ENCODE results near the gene BMP10.

The BMP10 gene

DNA sequence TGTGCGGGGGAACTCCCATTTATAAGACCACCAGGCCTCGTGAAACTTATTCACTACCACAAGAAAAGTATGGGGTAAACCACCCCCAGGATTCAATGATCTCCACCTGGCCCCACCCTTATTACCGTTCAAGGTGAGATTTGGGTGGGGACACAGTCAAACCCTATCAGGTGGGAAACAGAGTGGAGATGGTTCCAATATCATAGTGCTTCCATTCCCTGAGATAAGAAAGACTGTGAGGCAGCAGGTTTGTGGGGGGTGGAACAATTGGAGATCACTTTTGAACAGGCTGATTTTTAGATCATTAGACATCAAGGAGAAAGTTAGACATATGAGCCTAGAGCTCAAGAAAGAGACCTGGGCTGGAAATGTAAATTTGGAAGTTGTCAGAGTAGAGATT lies 42.2 kb upstream of the BMP10 start:
- POLR2A ChIA-PET = no interaction called here
- Histone ChIP-seq H3K27ac (ENCODE audit: insufficient read depth in 1 of 2, low read depth in 1 of 2, low read length in 2 of 2, poor library complexity in 1 of 2, severe bottlenecking in 2 of 2) (no peak overlapping the region), H3K36me3 (ENCODE audit: control insufficient read depth in 4 of 4, insufficient read depth in 4 of 4, low read length in 3 of 4) (no peaks in the 10 kb centered on the region), H3K4me1 (ENCODE audit: control extremely low read depth in 1 of 4, control insufficient read depth in 4 of 4, insufficient read depth in 4 of 4, low read length in 3 of 4) (peaks cover 9 to 73% (median 54%) of the 10 kb centered on the region in 4 experiments), H3K4me3 (ENCODE audit: control insufficient read depth in 1 of 7, extremely low read depth in 1 of 7, insufficient read depth in 4 of 7, low read depth in 2 of 7, low read length in 6 of 7) (no peak overlapping the region), H3K27me3 (replicated peaks in 2 of 5; ENCODE audit: control insufficient read depth in 4 of 5, insufficient read depth in 5 of 5, low read length in 4 of 5) (no peaks in the 10 kb centered on the region), H3K9me3 (ENCODE audit: control extremely low read depth in 1 of 5, control insufficient read depth in 4 of 5, insufficient read depth in 2 of 5, low read depth in 1 of 5, low read length in 4 of 5) (no peaks in the 10 kb centered on the region)
- no CpG with 5 or more reads among the region's 3 CpGs for WGBS (ENCODE audit: insufficient coverage)
- DNase-seq = peak in 1 of 3 donors; percentile 16
- CTCF ChIA-PET = interaction anchor here (0.8 to 2.9 kb wide), 9 partner anchors 12 to 441 kb away, joined by 3 to 13 read pairs (median 4); no protein-coding TSS in a partner anchor

DNA sequence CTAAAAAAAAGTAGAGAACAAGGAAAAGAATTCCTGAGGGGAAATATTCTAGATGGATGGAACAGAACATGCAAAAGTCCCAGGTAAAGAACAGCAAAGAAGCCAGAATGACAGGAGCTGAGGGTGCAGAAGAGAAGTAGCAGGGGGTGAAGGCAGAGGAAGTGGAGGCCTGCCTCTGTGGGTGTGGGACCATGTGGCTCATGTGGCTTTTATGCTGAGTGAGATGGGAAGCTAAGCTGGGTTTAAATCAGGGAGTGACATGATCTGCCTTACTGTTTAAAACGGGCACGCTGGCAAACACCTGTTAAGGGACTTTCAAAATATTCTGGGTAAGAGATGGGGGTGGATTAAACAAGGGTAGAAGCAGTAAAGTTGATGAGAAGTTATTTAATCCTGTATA lies 41.5 kb upstream of the BMP10 start:
- no peak overlapping the region for H3K27ac ChIP-seq (ENCODE audit: insufficient read depth in 1 of 2, low read depth in 1 of 2, low read length in 2 of 2, poor library complexity in 1 of 2, severe bottlenecking in 2 of 2)
- peaks cover 11 to 79% (median 60%) of the 10 kb centered on the region in 4 experiments for H3K4me1 ChIP-seq (ENCODE audit: control extremely low read depth in 1 of 4, control insufficient read depth in 4 of 4, insufficient read depth in 4 of 4, low read length in 3 of 4)
- no peak overlapping the region for H3K4me3 ChIP-seq (ENCODE audit: control insufficient read depth in 1 of 7, extremely low read depth in 1 of 7, insufficient read depth in 4 of 7, low read depth in 2 of 7, low read length in 6 of 7)
- ChIA-PET CTCF (interaction anchor here (0.7 to 2.7 kb wide), 10 partner anchors 10 to 204 kb away, joined by 3 to 13 read pairs (median 4); no protein-coding TSS in a partner anchor), POLR2A (no interaction called here)
- no peaks in the 10 kb centered on the region for H3K36me3 ChIP-seq (ENCODE audit: control insufficient read depth in 4 of 4, insufficient read depth in 4 of 4, low read length in 3 of 4)
- WGBS (ENCODE audit: insufficient coverage) = 0% methylated on average over 2 of the region's 2 CpGs
- H3K9me3 ChIP-seq (ENCODE audit: control extremely low read depth in 1 of 5, control insufficient read depth in 4 of 5, insufficient read depth in 2 of 5, low read depth in 1 of 5, low read length in 4 of 5) = no peaks in the 10 kb centered on the region
- DNase-seq = peak in 2 of 3 donors; percentile 83 to 87
- H3K27me3 ChIP-seq (replicated peaks in 2 of 5; ENCODE audit: control insufficient read depth in 4 of 5, insufficient read depth in 5 of 5, low read length in 4 of 5) = no peaks in the 10 kb centered on the region

DNA sequence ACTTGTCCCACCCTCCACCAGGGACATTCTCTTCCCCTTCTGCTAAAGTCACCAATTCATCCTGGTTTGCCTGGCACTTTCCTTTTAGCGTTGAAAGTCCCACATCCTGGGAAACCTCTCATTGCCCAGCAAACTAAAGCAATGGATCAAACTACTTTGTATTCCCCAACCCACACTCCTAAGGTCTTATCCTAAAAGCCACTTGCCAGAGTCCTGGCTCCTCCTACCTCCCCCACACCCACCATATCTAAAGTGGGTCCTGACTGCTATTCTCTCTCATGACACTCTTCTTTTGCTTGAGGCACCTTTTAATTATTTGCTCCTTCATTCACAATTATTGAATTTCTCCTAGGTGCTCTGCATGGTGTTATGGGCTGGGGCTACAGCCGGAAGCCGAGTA lies 40.9 kb upstream of the BMP10 start:
- H3K4me3 ChIP-seq (ENCODE audit: control insufficient read depth in 1 of 7, extremely low read depth in 1 of 7, insufficient read depth in 4 of 7, low read depth in 2 of 7, low read length in 6 of 7) = peak overlapping the region in 1 of 7 experiments; percentile 1
- WGBS (ENCODE audit: insufficient coverage) = 100% methylated on average over 3 of the region's 3 CpGs
- H3K27ac ChIP-seq (ENCODE audit: insufficient read depth in 1 of 2, low read depth in 1 of 2, low read length in 2 of 2, poor library complexity in 1 of 2, severe bottlenecking in 2 of 2) = no peak overlapping the region
- ChIA-PET CTCF (interaction anchor here (0.6 to 2.7 kb wide), 14 partner anchors 10 to 203 kb away, joined by 3 to 13 read pairs (median 4); no protein-coding TSS in a partner anchor), POLR2A (interaction anchor here (0.6 kb wide), 1 partner anchor 162 kb away, joined by 4 read pairs; no protein-coding TSS in a partner anchor)
- no peaks in the 10 kb centered on the region for H3K36me3 ChIP-seq (ENCODE audit: control insufficient read depth in 4 of 4, insufficient read depth in 4 of 4, low read length in 3 of 4)
- peak in 1 of 3 donors; percentile 7 for DNase-seq
- peaks cover 11 to 84% (median 65%) of the 10 kb centered on the region in 4 experiments for H3K4me1 ChIP-seq (ENCODE audit: control extremely low read depth in 1 of 4, control insufficient read depth in 4 of 4, insufficient read depth in 4 of 4, low read length in 3 of 4)
- no peaks in the 10 kb centered on the region for H3K27me3 ChIP-seq (replicated peaks in 2 of 5; ENCODE audit: control insufficient read depth in 4 of 5, insufficient read depth in 5 of 5, low read length in 4 of 5)
- H3K9me3 ChIP-seq (ENCODE audit: control extremely low read depth in 1 of 5, control insufficient read depth in 4 of 5, insufficient read depth in 2 of 5, low read depth in 1 of 5, low read length in 4 of 5) = no peaks in the 10 kb centered on the region

DNA sequence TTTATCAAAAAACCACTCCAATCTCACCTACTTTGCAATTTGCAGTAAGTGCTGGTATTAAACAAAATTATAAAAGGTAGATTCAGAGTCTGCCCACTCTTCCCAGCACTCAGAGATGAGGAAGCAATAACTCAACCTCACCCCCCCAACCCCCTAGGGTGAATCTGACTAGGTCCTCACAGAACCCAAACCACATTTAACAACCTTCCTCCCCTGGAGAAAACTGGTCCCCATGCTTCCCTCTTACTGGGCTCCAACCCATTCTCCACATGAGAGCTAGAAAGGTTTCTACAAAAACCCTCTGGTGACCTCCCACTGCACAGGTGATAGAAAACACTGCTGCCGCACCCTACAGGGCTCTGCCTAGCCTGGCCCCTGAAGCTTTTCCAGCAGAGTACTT lies 40.5 kb upstream of the BMP10 start:
- H3K9me3 ChIP-seq (ENCODE audit: control extremely low read depth in 1 of 5, control insufficient read depth in 4 of 5, insufficient read depth in 2 of 5, low read depth in 1 of 5, low read length in 4 of 5) = no peaks in the 10 kb centered on the region
- 80% methylated on average over 1 of the region's 1 CpG for WGBS (ENCODE audit: insufficient coverage)
- H3K4me1 ChIP-seq (ENCODE audit: control extremely low read depth in 1 of 4, control insufficient read depth in 4 of 4, insufficient read depth in 4 of 4, low read length in 3 of 4) = peaks cover 11 to 84% (median 66%) of the 10 kb centered on the region in 4 experiments
- H3K36me3 ChIP-seq (ENCODE audit: control insufficient read depth in 4 of 4, insufficient read depth in 4 of 4, low read length in 3 of 4) = no peaks in the 10 kb centered on the region
- CTCF ChIA-PET = interaction anchor here (0.6 to 2.7 kb wide), 12 partner anchors 10 to 203 kb away, joined by 3 to 13 read pairs (median 4); no protein-coding TSS in a partner anchor
- POLR2A ChIA-PET = interaction anchor here (0.6 kb wide), 1 partner anchor 162 kb away, joined by 4 read pairs; no protein-coding TSS in a partner anchor
- no peaks in the 10 kb centered on the region for H3K27me3 ChIP-seq (replicated peaks in 2 of 5; ENCODE audit: control insufficient read depth in 4 of 5, insufficient read depth in 5 of 5, low read length in 4 of 5)
- peak in 2 of 3 donors; percentile 48 to 58 for DNase-seq
- peak overlapping the region in 1 of 7 experiments; percentile 1 for H3K4me3 ChIP-seq (ENCODE audit: control insufficient read depth in 1 of 7, extremely low read depth in 1 of 7, insufficient read depth in 4 of 7, low read depth in 2 of 7, low read length in 6 of 7)
- no peak overlapping the region for H3K27ac ChIP-seq (ENCODE audit: insufficient read depth in 1 of 2, low read depth in 1 of 2, low read length in 2 of 2, poor library complexity in 1 of 2, severe bottlenecking in 2 of 2)

DNA sequence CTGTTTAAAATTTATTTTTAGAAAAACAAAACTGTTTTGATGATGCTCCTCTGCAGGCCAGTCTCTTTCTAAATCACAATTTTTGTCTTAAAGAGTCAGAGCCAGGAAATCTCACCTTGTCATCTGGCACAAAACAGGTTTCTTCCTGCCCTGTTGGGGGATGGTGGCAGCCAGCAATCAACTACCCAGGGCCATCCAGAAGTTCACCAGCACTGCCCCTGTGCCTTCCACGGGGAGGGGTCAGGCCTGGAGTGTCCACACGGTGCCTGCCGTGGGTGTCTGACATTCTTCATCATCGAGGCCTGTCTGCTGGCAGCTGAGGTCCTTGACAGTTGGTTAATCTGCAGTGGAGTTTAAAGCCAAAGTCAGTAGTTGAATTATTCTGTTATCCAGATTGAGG lies 40.0 kb upstream of the BMP10 start:
- Histone ChIP-seq H3K4me1 (ENCODE audit: control extremely low read depth in 1 of 4, control insufficient read depth in 4 of 4, insufficient read depth in 4 of 4, low read length in 3 of 4) (peaks cover 11 to 84% (median 66%) of the 10 kb centered on the region in 4 experiments), H3K4me3 (ENCODE audit: control insufficient read depth in 1 of 7, extremely low read depth in 1 of 7, insufficient read depth in 4 of 7, low read depth in 2 of 7, low read length in 6 of 7) (peak overlapping the region in 1 of 7 experiments; percentile 16), H3K36me3 (ENCODE audit: control insufficient read depth in 4 of 4, insufficient read depth in 4 of 4, low read length in 3 of 4) (no peaks in the 10 kb centered on the region), H3K27ac (ENCODE audit: insufficient read depth in 1 of 2, low read depth in 1 of 2, low read length in 2 of 2, poor library complexity in 1 of 2, severe bottlenecking in 2 of 2) (no peak overlapping the region), H3K27me3 (replicated peaks in 2 of 5; ENCODE audit: control insufficient read depth in 4 of 5, insufficient read depth in 5 of 5, low read length in 4 of 5) (no peaks in the 10 kb centered on the region), H3K9me3 (ENCODE audit: control extremely low read depth in 1 of 5, control insufficient read depth in 4 of 5, insufficient read depth in 2 of 5, low read depth in 1 of 5, low read length in 4 of 5) (no peaks in the 10 kb centered on the region)
- DNase-seq = no peak
- CTCF ChIA-PET = interaction anchor here (0.9 to 2.7 kb wide), 8 partner anchors 14 to 181 kb away, joined by 3 to 13 read pairs (median 4); no protein-coding TSS in a partner anchor
- POLR2A ChIA-PET = interaction anchor here (0.6 kb wide), 1 partner anchor 161 kb away, joined by 4 read pairs; no protein-coding TSS in a partner anchor
- 90% methylated on average over 3 of the region's 4 CpGs for WGBS (ENCODE audit: insufficient coverage)

DNA sequence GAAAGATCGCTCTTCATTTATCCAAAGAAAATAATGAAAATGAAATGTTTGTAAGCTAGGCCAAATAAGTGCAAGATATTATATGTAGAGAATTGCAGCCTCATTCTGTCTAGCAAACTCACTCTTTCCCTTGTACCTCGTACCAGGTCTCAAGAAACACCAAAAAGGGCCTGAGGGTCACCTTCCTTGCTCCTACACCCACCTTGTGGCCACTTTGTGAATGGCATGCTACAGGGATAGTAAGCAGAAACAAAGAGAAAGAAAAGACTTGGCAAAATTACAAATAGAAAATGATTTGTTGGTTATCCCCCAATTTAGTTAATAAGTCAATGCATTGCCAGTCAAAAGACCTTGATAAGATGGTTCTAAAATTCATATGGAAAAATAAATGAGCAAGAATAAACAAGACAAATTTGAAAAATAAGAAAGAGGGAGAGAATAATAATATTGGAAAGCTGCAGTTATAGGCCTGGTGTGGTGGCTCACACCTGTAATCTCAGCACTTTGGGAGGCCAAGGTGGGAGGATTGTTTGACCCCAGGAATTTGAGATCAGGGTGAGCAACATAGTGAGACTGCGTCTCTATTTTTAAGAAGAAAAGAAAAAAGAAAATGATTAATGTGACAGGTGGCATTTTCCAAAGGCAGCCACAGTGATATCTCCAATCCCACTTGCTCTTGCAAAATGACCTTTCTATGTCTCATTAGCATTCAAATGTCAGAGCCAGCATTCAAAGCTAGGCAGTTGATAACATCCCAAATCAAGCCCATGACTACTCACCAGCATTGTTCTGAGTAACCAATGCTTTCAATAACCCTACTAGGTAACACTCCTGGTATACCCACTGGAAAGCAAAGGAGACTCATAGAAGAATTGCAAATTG lies 38.8 kb upstream of the BMP10 start:
- WGBS (ENCODE audit: insufficient coverage) = 0% methylated on average over 1 of the region's 3 CpGs
- no peaks in the 10 kb centered on the region for H3K27me3 ChIP-seq (replicated peaks in 2 of 5; ENCODE audit: control insufficient read depth in 4 of 5, insufficient read depth in 5 of 5, low read length in 4 of 5)
- no peak overlapping the region for H3K4me3 ChIP-seq (ENCODE audit: control insufficient read depth in 1 of 7, extremely low read depth in 1 of 7, insufficient read depth in 4 of 7, low read depth in 2 of 7, low read length in 6 of 7)
- no peaks in the 10 kb centered on the region for H3K36me3 ChIP-seq (ENCODE audit: control insufficient read depth in 4 of 4, insufficient read depth in 4 of 4, low read length in 3 of 4)
- no peak overlapping the region for H3K27ac ChIP-seq (ENCODE audit: insufficient read depth in 1 of 2, low read depth in 1 of 2, low read length in 2 of 2, poor library complexity in 1 of 2, severe bottlenecking in 2 of 2)
- DNase-seq = peak; percentile 85 to 91 (median 88)
- POLR2A ChIA-PET = no interaction called here
- no peaks in the 10 kb centered on the region for H3K9me3 ChIP-seq (ENCODE audit: control extremely low read depth in 1 of 5, control insufficient read depth in 4 of 5, insufficient read depth in 2 of 5, low read depth in 1 of 5, low read length in 4 of 5)
- peaks cover 11 to 74% (median 65%) of the 10 kb centered on the region in 4 experiments for H3K4me1 ChIP-seq (ENCODE audit: control extremely low read depth in 1 of 4, control insufficient read depth in 4 of 4, insufficient read depth in 4 of 4, low read length in 3 of 4)
- CTCF ChIA-PET = interaction anchor here (0.8 to 4.5 kb wide), 19 partner anchors 10 to 446 kb away, joined by 3 to 32 read pairs (median 4); no protein-coding TSS in a partner anchor

Data from common myeloid progenitor, CD34-positive (primary cell).